H9 (cell line): ENCODE results near the gene PCYT2. TPM values are rescaled to one million over a fixed set of nuclear protein-coding genes. Genes with fewer than 3 reads are reported as not detected.
"Not testable (repeated sequence)": the region's sequence is repeated elsewhere in the genome, so short reads cannot be mapped to it uniquely, and the experiment has no call there.

Experiments
- DNase-seq: peaks from one replicate; pipeline ENCODE4 v3.0.0-alpha.2; 2017
- H2AFZ ChIP-seq: one replicate; pipeline ENCODE4 v1.6.1; 2013; ENCODE audit warnings: mild to moderate bottlenecking, low read length, control low read depth, moderate library complexity
- H2AK5ac ChIP-seq: 2 replicates; pipeline ENCODE4 v1.6.1; 2013; ENCODE audit warnings: low read length, control low read depth, mixed read lengths; ENCODE audit not compliant: insufficient read length
- H2BK120ac ChIP-seq: one replicate; pipeline ENCODE4 v1.6.1; 2013; ENCODE audit warnings: low read depth, mild to moderate bottlenecking, low read length, control low read depth, inconsistent platforms; ENCODE audit not compliant: poor library complexity, severe bottlenecking
- H2BK12ac ChIP-seq: 2 replicates; pipeline ENCODE4 v1.6.1; 2013; ENCODE audit warnings: low read length, control low read depth, mixed read lengths, low read depth; ENCODE audit not compliant: insufficient read length
- H2BK15ac ChIP-seq: 2 replicates; pipeline ENCODE4 v1.6.1; 2013; ENCODE audit warnings: low read depth, low read length, control low read depth
- H2BK20ac ChIP-seq: one replicate; pipeline ENCODE4 v1.6.1; 2013; ENCODE audit warnings: low read depth, mild to moderate bottlenecking, low read length, control low read depth, inconsistent platforms; ENCODE audit not compliant: poor library complexity, severe bottlenecking
- H2BK5ac ChIP-seq: 2 replicates; pipeline ENCODE4 v1.6.1; 2013; ENCODE audit warnings: low read length, control low read depth, mixed read lengths; ENCODE audit not compliant: insufficient read length
- H3K14ac ChIP-seq: 2 replicates; pipeline ENCODE4 v1.6.1; 2013; ENCODE audit warnings: low read length, control low read depth; ENCODE audit not compliant: insufficient read depth
- H3K18ac ChIP-seq: 2 replicates; pipeline ENCODE4 v1.6.1; 2013; ENCODE audit warnings: low read depth, mild to moderate bottlenecking, mixed read lengths, low read length, control low read depth; ENCODE audit not compliant: insufficient read length
- H3K23ac ChIP-seq: 2 replicates; pipeline ENCODE4 v1.6.1; 2013; ENCODE audit warnings: low read length, control low read depth, mixed read lengths, low read depth; ENCODE audit not compliant: insufficient read length
- H3K23me2 ChIP-seq: 2 replicates; pipeline ENCODE4 v1.6.1; 2013; ENCODE audit warnings: low read depth, mild to moderate bottlenecking, mixed read lengths, low read length, control low read depth; ENCODE audit not compliant: insufficient read length, poor library complexity, severe bottlenecking
- H3K27ac ChIP-seq: 2 replicates; pipeline ENCODE4 v1.5.1; 2013; ENCODE audit warnings: low read length, control low read depth, mixed read lengths, low read depth; ENCODE audit not compliant: insufficient read length
- H3K27me3 ChIP-seq: 2 replicates; pipeline ENCODE4 v1.6.1; 2013; ENCODE audit warnings: low read length, control low read depth, inconsistent platforms; ENCODE audit not compliant: insufficient read depth
- H3K4ac ChIP-seq: 2 replicates; pipeline ENCODE4 v1.6.1; 2013; ENCODE audit warnings: low read depth, mild to moderate bottlenecking, control low read depth, inconsistent platforms, low read length, moderate library complexity
- H3K4me1 ChIP-seq: 2 replicates; pipeline ENCODE4 v1.6.1; 2013; ENCODE audit warnings: low read length, control low read depth, inconsistent platforms; ENCODE audit not compliant: insufficient read depth
- H3K4me2 ChIP-seq: 2 replicates; pipeline ENCODE4 v1.6.1; 2013; ENCODE audit warnings: low read length, control low read depth, mixed read lengths; ENCODE audit not compliant: insufficient read length, insufficient read depth
- H3K56ac ChIP-seq: 2 replicates; pipeline ENCODE4 v1.6.1; 2013; ENCODE audit warnings: low read depth, mild to moderate bottlenecking, mixed read lengths, low read length, control low read depth; ENCODE audit not compliant: insufficient read length
- H3K79me1 ChIP-seq: 2 replicates; pipeline ENCODE4 v1.6.1; 2013; ENCODE audit warnings: low read depth, mild to moderate bottlenecking, moderate library complexity, low read length, control low read depth, inconsistent platforms; ENCODE audit not compliant: insufficient read depth, poor library complexity, severe bottlenecking
- H3K79me2 ChIP-seq: 2 replicates; pipeline ENCODE4 v1.6.1; 2013; ENCODE audit warnings: low read length, control low read depth, inconsistent platforms; ENCODE audit not compliant: insufficient read depth
- H3K9ac ChIP-seq: 2 replicates; pipeline ENCODE4 v1.6.1; 2013; ENCODE audit warnings: low read length, control low read depth, mixed read lengths; ENCODE audit not compliant: insufficient read length; ENCODE audit errors: extremely low read depth
- H3K9me3 ChIP-seq: one replicate; pipeline ENCODE4 v1.6.1; 2013; ENCODE audit warnings: low read depth, low read length, inconsistent platforms; ENCODE audit not compliant: control insufficient read depth
- H3T11ph ChIP-seq: one replicate; pipeline ENCODE4 v1.6.1; 2013; ENCODE audit warnings: mild to moderate bottlenecking, low read length, control low read depth, inconsistent platforms
- H4K20me1 ChIP-seq: one replicate; pipeline ENCODE4 v1.6.1; 2013; ENCODE audit not compliant: control insufficient read depth, insufficient read length, insufficient read depth
- H4K5ac ChIP-seq: 2 replicates; pipeline ENCODE4 v1.6.1; 2013; ENCODE audit warnings: low read depth, mild to moderate bottlenecking, mixed read lengths, low read length, control low read depth; ENCODE audit not compliant: insufficient read length
- H4K8ac ChIP-seq: replicated peaks from 2 replicates; pipeline ENCODE4 v1.6.1; 2013; ENCODE audit warnings: low read length, control low read depth, mixed read lengths, low read depth; ENCODE audit not compliant: insufficient read length
- H4K91ac ChIP-seq: 2 replicates; pipeline ENCODE4 v1.6.1; 2013; ENCODE audit warnings: low read depth, mild to moderate bottlenecking, moderate library complexity, mixed read lengths, low read length, control low read depth; ENCODE audit not compliant: insufficient read length
- H3K27ac Mint-ChIP-seq, 3 experiments: 2 replicates in 2 of 3; 3 replicates in 1 of 3; pipeline ENCODE4 v1.8.0; 2020 to 2021; ENCODE audit warnings: mixed read lengths in 3 of 3, mild to moderate bottlenecking in 1 of 3, moderate library complexity in 1 of 3
- H3K27me3 Mint-ChIP-seq: 2 replicates; pipeline ENCODE4 v1.8.0; 2021; ENCODE audit warnings: low read depth, mild to moderate bottlenecking, moderate library complexity, mixed read lengths
- H3K36me3 Mint-ChIP-seq, 3 experiments: 2 replicates in 2 of 3; 3 replicates in 1 of 3; pipeline ENCODE4 v1.8.0; 2020 to 2021; ENCODE audit warnings: low read depth in 3 of 3, mixed read lengths in 3 of 3; ENCODE audit not compliant: insufficient read depth in 1 of 3
- H3K4me1 Mint-ChIP-seq, 2 experiments: 2 replicates each; pipeline ENCODE4 v1.8.0; 2020; ENCODE audit warnings: mixed read lengths in 2 of 2
- H3K4me3 Mint-ChIP-seq, 2 experiments: 2 replicates in 1 of 2; 3 replicates in 1 of 2; pipeline ENCODE4 v1.8.0; 2020 to 2021; ENCODE audit warnings: mild to moderate bottlenecking in 2 of 2, mixed read lengths in 2 of 2, moderate library complexity in 1 of 2
- H3K9me3 Mint-ChIP-seq, 2 experiments: 2 replicates in 1 of 2; 3 replicates in 1 of 2; pipeline ENCODE4 v1.8.0; 2020; ENCODE audit warnings: mild to moderate bottlenecking in 2 of 2, mixed read lengths in 2 of 2, moderate library complexity in 1 of 2
- WGBS: extraction: QIAGEN DNeasy Blood & Tissue Kit; methylation state at CpG from one replicate; pipeline ENCODE4 v1.1.7; 2013; ENCODE audit warnings: missing lambda C conversion rate, low lambda C conversion rate, mixed read lengths; ENCODE audit not compliant: insufficient read length; ENCODE audit errors: extremely low coverage; 5-methylcytosine and 5-hydroxymethylcytosine counted together
- total RNA-seq: library from RNA; stranded (reverse); gene quantifications from 2 replicates; pipeline ENCODE4 v1.2.1, GENCODE V29; 2021
- TF ChIP-seq, protein P1 (sequence below): fragments of 200-600 bp; sonication (generic); conservative IDR thresholded peaks from 3 replicates; pipeline ENCODE4 v1.8.0; 2021; ENCODE audit warnings: antibody characterized with exemption, mild to moderate bottlenecking

Gene PCYT2
- total RNA-seq, 1 experiment from 2014 or later: 24.5 TPM

- no peak overlapping the region for H3K4ac ChIP-seq
- no peak overlapping the region for H3K9ac ChIP-seq
- no peak overlapping the region for H2BK12ac ChIP-seq
- H2AK5ac ChIP-seq: no peak overlapping the region
- no peak overlapping the region for H2BK20ac ChIP-seq
- H2BK15ac ChIP-seq: no peak overlapping the region
- Mint-ChIP-seq H3K4me1 (peaks cover 23 to 26% of the 10 kb centered on the region in 2 experiments), H3K27me3 (no peaks in the 10 kb centered on the region), H3K9me3 (no peaks in the 10 kb centered on the region; a peak in 1 of 5 replicates), H3K36me3 (peaks cover 18 to 54% (median 47%) of the 10 kb centered on the region in 3 experiments; a peak in 6 of 7 replicates), H3K4me3 (peak overlapping the region; percentile 80 to 89; a peak in 4 of 5 replicates), H3K27ac (peak overlapping the region; percentile 30 to 88 (median 75); a peak in 4 of 7 replicates)
- no peak overlapping the region for H3K4me2 ChIP-seq
- H3K23ac ChIP-seq: no peak overlapping the region
- no peaks in the 10 kb centered on the region for H3K4me1 ChIP-seq
- H4K20me1 ChIP-seq: no peaks in the 10 kb centered on the region
- H3K27me3 ChIP-seq: no peaks in the 10 kb centered on the region
- no peak overlapping the region for H3K56ac ChIP-seq
- H3K79me2 ChIP-seq: peaks cover 7% of the 10 kb centered on the region; the same call in 1 of the 2 replicates
- H3K18ac ChIP-seq: no peak overlapping the region
- no peak overlapping the region for H3K27ac ChIP-seq
- H3K9me3 ChIP-seq: no peaks in the 10 kb centered on the region
- WGBS: no CpG with 5 or more reads among the region's 15 CpGs
- no peak overlapping the region for H2BK120ac ChIP-seq
- H4K91ac ChIP-seq: no peak overlapping the region
- H3K14ac ChIP-seq: no peak overlapping the region
- TF ChIP-seq, protein P1, sequence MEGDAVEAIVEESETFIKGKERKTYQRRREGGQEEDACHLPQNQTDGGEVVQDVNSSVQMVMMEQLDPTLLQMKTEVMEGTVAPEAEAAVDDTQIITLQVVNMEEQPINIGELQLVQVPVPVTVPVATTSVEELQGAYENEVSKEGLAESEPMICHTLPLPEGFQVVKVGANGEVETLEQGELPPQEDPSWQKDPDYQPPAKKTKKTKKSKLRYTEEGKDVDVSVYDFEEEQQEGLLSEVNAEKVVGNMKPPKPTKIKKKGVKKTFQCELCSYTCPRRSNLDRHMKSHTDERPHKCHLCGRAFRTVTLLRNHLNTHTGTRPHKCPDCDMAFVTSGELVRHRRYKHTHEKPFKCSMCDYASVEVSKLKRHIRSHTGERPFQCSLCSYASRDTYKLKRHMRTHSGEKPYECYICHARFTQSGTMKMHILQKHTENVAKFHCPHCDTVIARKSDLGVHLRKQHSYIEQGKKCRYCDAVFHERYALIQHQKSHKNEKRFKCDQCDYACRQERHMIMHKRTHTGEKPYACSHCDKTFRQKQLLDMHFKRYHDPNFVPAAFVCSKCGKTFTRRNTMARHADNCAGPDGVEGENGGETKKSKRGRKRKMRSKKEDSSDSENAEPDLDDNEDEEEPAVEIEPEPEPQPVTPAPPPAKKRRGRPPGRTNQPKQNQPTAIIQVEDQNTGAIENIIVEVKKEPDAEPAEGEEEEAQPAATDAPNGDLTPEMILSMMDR: no peak
- peaks cover 3% of the 10 kb centered on the region for H3K79me1 ChIP-seq
- H4K8ac ChIP-seq: no peak overlapping the region
- no peak overlapping the region for H4K5ac ChIP-seq
- H2AFZ ChIP-seq: no peak overlapping the region
- DNase-seq: no peak
- H3T11ph ChIP-seq: no peak overlapping the region
- peaks cover 7% of the 10 kb centered on the region for H3K23me2 ChIP-seq
- H2BK5ac ChIP-seq: no peak overlapping the region
Observed at GRCh38 chr17:81918832-81919545, 7.8 kb upstream of the PCYT2 start.

DNA sequence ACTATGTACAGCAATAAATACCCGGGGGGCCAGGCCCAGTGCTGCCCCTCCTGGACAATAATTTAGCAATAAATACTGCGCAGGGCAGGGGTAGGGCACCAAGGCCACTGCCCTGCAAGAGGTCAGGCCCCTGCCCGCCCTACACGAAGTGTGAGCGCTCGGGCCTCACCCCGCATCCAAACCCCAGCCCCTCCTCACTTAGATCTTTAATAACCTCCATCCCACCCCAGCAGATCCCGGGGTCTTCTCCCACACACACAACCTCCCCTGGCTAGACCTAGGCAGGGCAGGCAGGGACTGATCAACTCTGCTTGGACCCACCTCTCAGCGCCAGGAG is 7.1 kb upstream of the PCYT2 start:
- H3K23ac ChIP-seq, H3K79me1 ChIP-seq, H2BK120ac ChIP-seq, H3T11ph ChIP-seq, H3K4me2 ChIP-seq, H3K27me3 ChIP-seq, H3K4me1 ChIP-seq, H2AFZ ChIP-seq, H3K9ac ChIP-seq, H3K27me3 Mint-ChIP-seq, H2BK20ac ChIP-seq, H2AK5ac ChIP-seq, H3K9me3 Mint-ChIP-seq, H4K8ac ChIP-seq, H3K56ac ChIP-seq, H3K27ac ChIP-seq, H4K91ac ChIP-seq, H3K79me2 ChIP-seq, H4K5ac ChIP-seq, H4K20me1 ChIP-seq, H2BK12ac ChIP-seq, H3K23me2 ChIP-seq, H3K18ac ChIP-seq, H3K4ac ChIP-seq, H2BK15ac ChIP-seq, DNase-seq, H3K14ac ChIP-seq, H3K9me3 ChIP-seq, H2BK5ac ChIP-seq: not testable (repeated sequence)
- Mint-ChIP-seq H3K4me3 (peak overlapping the region; percentile 80 to 89), H3K4me1 (peaks cover 21 to 23% of the 10 kb centered on the region in 2 experiments), H3K36me3 (peaks cover 20 to 59% (median 52%) of the 10 kb centered on the region in 3 experiments; a peak in 6 of 7 replicates), H3K27ac (peak overlapping the region; percentile 40 to 91 (median 88); a peak in 5 of 7 replicates)
- no CpG with 5 or more reads among the region's 9 CpGs for WGBS
